Stimulated activated CD4-positive, alpha-beta T cell treated with anti-CD3 and anti-CD28 coated beads, TNF-alpha, amount 100 ng/mL, for 24 hours (primary cell): Measurements from ENCODE around the gene RABL6.
"Not testable (repeated sequence)": the region's sequence is repeated elsewhere in the genome, so short reads cannot be mapped to it uniquely, and the experiment has no call there.

ENCODE experiments used
- DNase-seq, 3 experiments: peaks; one replicate each; pipeline ENCODE4 v3.0.0-alpha.2; 2020; ENCODE audit warnings: low read depth in 3 of 3

Gene RABL6

GRCh38 chr9:136856079-136856476 is 48.3 kb downstream of the RABL6 start:
- no peak for DNase-seq

- DNase-seq: no peak
These were observed 48.9 kb downstream of the RABL6 start for GRCh38 chr9:136856541-136857141.

- no peak for DNase-seq
These were observed 49.4 kb downstream of the RABL6 start for GRCh38 chr9:136857166-136857565.

- no peak for DNase-seq
These were observed 50.0 kb downstream of the RABL6 start for GRCh38 chr9:136857581-136858412.

- no peak for DNase-seq
These were observed 50.7 kb downstream of the RABL6 start for GRCh38 chr9:136858452-136858843.

GRCh38 chr9:136858844-136859757 is 51.4 kb downstream of the RABL6 start:
- DNase-seq: no peak

GRCh38 chr9:136860529-136860928 is 52.8 kb downstream of the RABL6 start:
- DNase-seq: no peak

GRCh38 chr9:136860933-136861873 is 53.5 kb downstream of the RABL6 start:
- no peak for DNase-seq

GRCh38 chr9:136861874-136862457 is 54.2 kb downstream of the RABL6 start:
- no peak for DNase-seq

GRCh38 chr9:136862849-136863622 is 55.3 kb downstream of the RABL6 start:
- DNase-seq: no peak

GRCh38 chr9:136863623-136864273 is 56.0 kb downstream of the RABL6 start:
- no peak for DNase-seq

GRCh38 chr9:136865041-136865767 is 57.5 kb downstream of the RABL6 start:
- no peak for DNase-seq

- DNase-seq: no peak
These were observed 58.0 kb downstream of the RABL6 start for GRCh38 chr9:136865768-136866103.

GRCh38 chr9:136866898-136867421 is 59.2 kb downstream of the RABL6 start:
- not testable (repeated sequence) for DNase-seq

- DNase-seq: no peak
These were observed 59.7 kb downstream of the RABL6 start for GRCh38 chr9:136867480-136867879.

GRCh38 chr9:136867917-136868316 is 60.2 kb downstream of the RABL6 start:
- DNase-seq: no peak

GRCh38 chr9:136868644-136869043 is 60.9 kb downstream of the RABL6 start:
- no peak for DNase-seq

- DNase-seq: not testable (repeated sequence)
These were observed 61.9 kb downstream of the RABL6 start for GRCh38 chr9:136869611-136870010.

- no peak for DNase-seq
These were observed 67.4 kb downstream of the RABL6 start for GRCh38 chr9:136875155-136875554.
